Endothelial cell of umbilical vein (primary cell): ENCODE results near the gene CGA. TPM values are rescaled to one million over a fixed set of nuclear protein-coding genes. Genes with fewer than 3 reads are reported as not detected.

Experiments used
- BruUV-seq: library from RNA; stranded (reverse); fragments of 400-500 nt; replicated peaks from 2 replicates; lab custom pipeline; 2021; lab: Mats Ljungman, UMichigan
- CTCF ChIA-PET: fragments of 300-600, 350-600 bp; sonication (Branson Sonifier 250); formaldehyde crosslinking; loops from one replicate; lab custom pipeline; 2021; ENCODE audit warnings: antibody characterized with exemption, inconsistent platforms; lab: Charles Lee
- POLR2A ChIA-PET: fragments of 300-600, 350-600 bp; sonication (Branson Sonifier 250); formaldehyde crosslinking; loops from one replicate; lab custom pipeline; 2021; ENCODE audit warnings: antibody characterized with exemption, inconsistent platforms; lab: Charles Lee
- DNase-seq: peaks from one replicate; pipeline ENCODE4 v3.0.0-alpha.2; 2011; ENCODE audit warnings: low read depth, low spot score
- FAIRE-seq: peaks from 2 replicates; lab custom pipeline; 2011; peaks lifted over from hg19 to GRCh38; lab: Jason Lieb, UNC
- H2AFZ ChIP-seq: 2 replicates; pipeline ENCODE4 v1.6.0; 2012; ENCODE audit warnings: low read depth, low read length, control low read depth, inconsistent platforms
- H3K27ac ChIP-seq: 2 replicates; pipeline ENCODE4 v1.5.1; 2011; ENCODE audit warnings: low read depth, mild to moderate bottlenecking, control low read depth, low read length, moderate library complexity; ENCODE audit not compliant: insufficient read depth
- H3K27me3 ChIP-seq, 2 experiments: 2 replicates each; pipeline versions ENCODE4 v1.6.0 to v1.6.1; 2011; ENCODE audit warnings: low read length in 2 of 2, mixed read lengths in 1 of 2; ENCODE audit not compliant: control insufficient read depth in 2 of 2, insufficient read depth in 2 of 2
- H3K36me3 ChIP-seq, 2 experiments: 2 replicates in 1 of 2; 3 replicates in 1 of 2; pipeline ENCODE4 v1.5.1; 2011; ENCODE audit warnings: low read length in 2 of 2, mild to moderate bottlenecking in 1 of 2, moderate library complexity in 1 of 2; ENCODE audit not compliant: control insufficient read depth in 2 of 2, insufficient read depth in 2 of 2; ENCODE audit errors: extremely low read depth in 1 of 2
- H3K4me1 ChIP-seq: 3 replicates; pipeline ENCODE4 v1.5.1; 2011; ENCODE audit warnings: mild to moderate bottlenecking, low read length; ENCODE audit not compliant: control insufficient read depth, insufficient read depth; ENCODE audit errors: extremely low read depth
- H3K4me2 ChIP-seq: 2 replicates; pipeline ENCODE4 v1.6.1; 2011; ENCODE audit warnings: low read length, control low read depth, mixed read lengths; ENCODE audit not compliant: insufficient read depth
- H3K4me3 ChIP-seq, 3 experiments: fragments of 200-600 bp in 1 of 3; sonication (generic), shearing (Covaris generic) in 1 of 3; replicated peaks in 1 of 3; 2 replicates each; pipeline ENCODE4 v1.5.1; 2011 to 2016; ENCODE audit warnings: control low read depth in 3 of 3, low read length in 3 of 3, mild to moderate bottlenecking in 2 of 3, inconsistent platforms in 1 of 3, low read depth in 1 of 3, moderate library complexity in 1 of 3; ENCODE audit not compliant: insufficient read depth in 1 of 3
- H3K79me2 ChIP-seq: 2 replicates; pipeline ENCODE4 v1.6.0; 2012; ENCODE audit warnings: low read length, inconsistent platforms; ENCODE audit not compliant: control insufficient read depth, insufficient read depth
- H3K9ac ChIP-seq: replicated peaks from 2 replicates; pipeline ENCODE3; 2011; ENCODE audit warnings: low read length, control low read depth; ENCODE audit not compliant: insufficient read depth; ENCODE audit errors: extremely low read depth
- H3K9me1 ChIP-seq: replicated peaks from 3 replicates; pipeline ENCODE4 v1.6.0; 2011; ENCODE audit warnings: mild to moderate bottlenecking, low read length; ENCODE audit not compliant: control insufficient read depth, insufficient read depth; ENCODE audit errors: extremely low read depth
- H3K9me3 ChIP-seq: replicated peaks from 2 replicates; pipeline ENCODE4 v1.5.1; 2012; ENCODE audit warnings: low read length, inconsistent platforms; ENCODE audit not compliant: control insufficient read depth, insufficient read depth
- H4K20me1 ChIP-seq: replicated peaks from 2 replicates; pipeline ENCODE3; 2011; ENCODE audit warnings: mild to moderate bottlenecking, low read length; ENCODE audit not compliant: control insufficient read depth, insufficient read depth; ENCODE audit errors: extremely low read depth
- EZH2 ChIP-seq: IDR thresholded peaks from 2 replicates; pipeline ENCODE4 v1.6.1; 2012; ENCODE audit warnings: borderline replicate concordance, low read depth, mild to moderate bottlenecking, moderate library complexity, low read length, inconsistent platforms; ENCODE audit not compliant: severe bottlenecking
- FOS ChIP-seq: IDR thresholded peaks from 2 replicates; pipeline ENCODE4 v1.6.1; 2011; ENCODE audit warnings: mild to moderate bottlenecking, low read length, moderate library complexity, borderline replicate concordance; ENCODE audit not compliant: insufficient read depth
- GATA2 ChIP-seq: IDR thresholded peaks from 2 replicates; pipeline ENCODE4 v1.7.0; 2011; ENCODE audit warnings: low read depth, mild to moderate bottlenecking, moderate library complexity, mixed read lengths, low read length; ENCODE audit not compliant: insufficient read length, insufficient read depth
- JUN ChIP-seq: IDR thresholded peaks from 2 replicates; pipeline ENCODE4 v1.6.1; 2011; ENCODE audit warnings: borderline replicate concordance, low read depth; ENCODE audit not compliant: insufficient read length, insufficient read depth
- MAX ChIP-seq: IDR thresholded peaks from 2 replicates; pipeline ENCODE4 v1.6.1; 2011; ENCODE audit not compliant: insufficient read depth, insufficient read length
- MYC ChIP-seq: IDR thresholded peaks from one replicate; pipeline ENCODE4 v1.6.1; 2011; ENCODE audit warnings: mild to moderate bottlenecking, low read depth, low read length
- POLR2A ChIP-seq: IDR thresholded peaks from 2 replicates; pipeline ENCODE4 v1.6.1; 2012; ENCODE audit warnings: low read depth, mild to moderate bottlenecking, control low read depth, low read length
- POLR2AphosphoS5 ChIP-seq: IDR thresholded peaks from 2 replicates; pipeline ENCODE4 v1.6.1; 2012; ENCODE audit warnings: low read depth, mild to moderate bottlenecking, control low read depth, low read length, moderate library complexity; ENCODE audit not compliant: insufficient read depth
- dilution Hi-C: fragments of 300-500 bp; cut with MboI; formaldehyde crosslinking; loops from one replicate; pipeline ENCODE4 v1.15.0; 2019; ENCODE audit warnings: low sequenced_read_pairs; ENCODE audit not compliant: extremely low pct_ligation_motif_present
- intact Hi-C: fragments of 100-400 bp; cut with micrococcal nuclease; formaldehyde crosslinking; loops from one replicate; pipeline ENCODE4 v1.10.0; 2022
- polyA plus RNA-seq, 4 experiments: library from polyadenylated mRNA; depleted of rRNA in 3 of 4; stranded (reverse) in 3 of 4; unstranded in 1 of 4; fragments of >200 nt; gene quantifications; 2 replicates each; pipeline versions ENCODE4 v1.2.1 to v1.2.3, GENCODE V29; 2011 to 2012; ENCODE audit warnings: missing spikeins in 1 of 4
- total RNA-seq: library from RNA; stranded (reverse); gene quantifications from 2 replicates; pipeline ENCODE4 v1.2.3, GENCODE V29; 2021
- TF ChIP-seq, protein P1 (sequence below), 2 donors: IDR thresholded peaks; 1 replicate in 1 of 2; 2 replicates in 1 of 2; pipeline ENCODE4 v1.5.1; 2011; ENCODE audit warnings: low read length in 2 of 2, mild to moderate bottlenecking in 2 of 2, moderate library complexity in 2 of 2, control low read depth in 1 of 2, inconsistent platforms in 1 of 2, low read depth in 1 of 2; ENCODE audit not compliant: insufficient read depth in 1 of 2; ENCODE audit errors: extremely low read depth in 1 of 2

Gene CGA
- total and polyA plus RNA-seq, 2 donors (not counting 3 experiments of a cell fraction or from before 2014, with no cell fraction given): 0.10 TPM; not detected in 1

DNA sequence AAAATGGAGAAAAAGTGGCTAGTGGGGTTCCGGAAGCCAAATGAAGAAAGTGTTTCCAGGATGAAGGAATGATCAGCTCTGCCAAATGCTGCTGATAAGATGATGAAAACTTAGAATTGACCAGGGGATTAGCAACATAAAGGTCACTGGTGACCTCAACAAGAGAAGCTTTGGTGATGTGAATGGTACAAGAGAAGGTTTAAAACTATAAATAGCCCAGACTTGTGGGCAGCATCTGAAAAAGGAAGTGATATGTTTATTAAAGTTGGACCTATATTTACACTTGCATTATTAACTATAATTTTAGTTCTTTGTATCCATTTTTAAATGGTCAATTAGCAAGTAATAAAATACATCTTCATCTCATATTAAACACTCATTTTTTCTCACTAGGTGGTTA, 45.1 kb downstream of the CGA start:
- dilution Hi-C loops: no loop called here
- Histone ChIP-seq H3K4me2 (no peak overlapping the region), H3K79me2 (no peaks in the 10 kb centered on the region), H3K9ac (no peak overlapping the region), H3K9me3 (no peaks in the 10 kb centered on the region), H3K9me1 (no peaks in the 10 kb centered on the region), H2AFZ (no peak overlapping the region), H3K27me3 (peaks cover 0 to 1% of the 10 kb centered on the region in 2 experiments), H3K4me3 (no peak overlapping the region), H3K4me1 (no peaks in the 10 kb centered on the region), H3K27ac (no peak overlapping the region), H3K36me3 (no peaks in the 10 kb centered on the region), H4K20me1 (no peaks in the 10 kb centered on the region)
- BruUV-seq: no TSS peak
- POLR2A ChIA-PET: no interaction called here
- intact Hi-C loops: no loop called here
- no peak for DNase-seq
- TF ChIP-seq, protein P1, sequence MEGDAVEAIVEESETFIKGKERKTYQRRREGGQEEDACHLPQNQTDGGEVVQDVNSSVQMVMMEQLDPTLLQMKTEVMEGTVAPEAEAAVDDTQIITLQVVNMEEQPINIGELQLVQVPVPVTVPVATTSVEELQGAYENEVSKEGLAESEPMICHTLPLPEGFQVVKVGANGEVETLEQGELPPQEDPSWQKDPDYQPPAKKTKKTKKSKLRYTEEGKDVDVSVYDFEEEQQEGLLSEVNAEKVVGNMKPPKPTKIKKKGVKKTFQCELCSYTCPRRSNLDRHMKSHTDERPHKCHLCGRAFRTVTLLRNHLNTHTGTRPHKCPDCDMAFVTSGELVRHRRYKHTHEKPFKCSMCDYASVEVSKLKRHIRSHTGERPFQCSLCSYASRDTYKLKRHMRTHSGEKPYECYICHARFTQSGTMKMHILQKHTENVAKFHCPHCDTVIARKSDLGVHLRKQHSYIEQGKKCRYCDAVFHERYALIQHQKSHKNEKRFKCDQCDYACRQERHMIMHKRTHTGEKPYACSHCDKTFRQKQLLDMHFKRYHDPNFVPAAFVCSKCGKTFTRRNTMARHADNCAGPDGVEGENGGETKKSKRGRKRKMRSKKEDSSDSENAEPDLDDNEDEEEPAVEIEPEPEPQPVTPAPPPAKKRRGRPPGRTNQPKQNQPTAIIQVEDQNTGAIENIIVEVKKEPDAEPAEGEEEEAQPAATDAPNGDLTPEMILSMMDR (IDR thresholded peaks at IDR 0.05; ENCODE audit: extremely low read depth in 1 of 2, insufficient read depth in 1 of 2, low read depth in 1 of 2, low read length in 2 of 2): no peak
- no peak for TF ChIP-seq GATA2
- TF ChIP-seq EZH2: no peak
- no peak for TF ChIP-seq FOS
- TF ChIP-seq MYC: no peak
- TF ChIP-seq MAX: no peak
- TF ChIP-seq POLR2A: no peak
- TF ChIP-seq POLR2AphosphoS5: no peak
- no peak for TF ChIP-seq JUN
- CTCF ChIA-PET: interaction anchor here (0.8 kb wide), 1 partner anchor 17 kb away, joined by 3 read pairs; no protein-coding TSS in a partner anchor
- FAIRE-seq: no peak
